Osteocyte (in vitro differentiated cells): ENCODE results near the gene AFF3. TPM values are rescaled to one million over a fixed set of nuclear protein-coding genes. Genes with fewer than 3 reads are reported as not detected.

Source experiments
- DNase-seq: peaks from one replicate; pipeline ENCODE4 v3.0.0; 2021; ENCODE audit warnings: mixed read lengths; ENCODE audit not compliant: unreplicated experiment; ENCODE audit errors: extremely low spot score
- H3K27ac Mint-ChIP-seq: one replicate; pipeline ENCODE4 v1.8.0; 2021; ENCODE audit warnings: mild to moderate bottlenecking, mixed read lengths; ENCODE audit not compliant: unreplicated experiment
- H3K27me3 Mint-ChIP-seq: one replicate; pipeline ENCODE4 v1.8.0; 2021; ENCODE audit warnings: mixed read lengths; ENCODE audit not compliant: unreplicated experiment
- H3K36me3 Mint-ChIP-seq: one replicate; pipeline ENCODE4 v1.8.0; 2021; ENCODE audit warnings: mixed read lengths; ENCODE audit not compliant: unreplicated experiment
- H3K4me1 Mint-ChIP-seq: one replicate; pipeline ENCODE4 v1.8.0; 2021; ENCODE audit warnings: mixed read lengths; ENCODE audit not compliant: unreplicated experiment
- H3K4me3 Mint-ChIP-seq: one replicate; pipeline ENCODE4 v1.8.0; 2021; ENCODE audit warnings: mild to moderate bottlenecking, moderate library complexity, mixed read lengths; ENCODE audit not compliant: unreplicated experiment
- H3K9me3 Mint-ChIP-seq: one replicate; pipeline ENCODE4 v1.8.0; 2021; ENCODE audit warnings: mixed read lengths; ENCODE audit not compliant: unreplicated experiment
- CTCF ChIP-seq: fragments of 200-600 bp; sonication (generic); IDR thresholded peaks from 2 replicates; pipeline ENCODE4 v1.5.0; 2021; ENCODE audit warnings: antibody characterized with exemption, mild to moderate bottlenecking, moderate library complexity
- total RNA-seq: library from RNA; stranded (reverse); gene quantifications from 2 replicates; pipeline ENCODE4 v1.2.1, GENCODE V29; 2021

The AFF3 gene
- total RNA-seq, 1 donor from 2014 or later = 248 TPM

GRCh38 chr2:99805930-99806476 is 336.4 kb downstream of the AFF3 start:
- no peak overlapping the region for H3K4me3 Mint-ChIP-seq
- peaks cover 12% of the 10 kb centered on the region for H3K9me3 Mint-ChIP-seq
- TF ChIP-seq CTCF = no peak
- H3K4me1 Mint-ChIP-seq = peaks cover 73% of the 10 kb centered on the region
- H3K27me3 Mint-ChIP-seq = no peaks in the 10 kb centered on the region
- DNase-seq = no peak
- peaks cover 18% of the 10 kb centered on the region for H3K36me3 Mint-ChIP-seq
- H3K27ac Mint-ChIP-seq = peak overlapping the region; percentile 62

GRCh38 chr2:99803846-99804245 is 338.5 kb downstream of the AFF3 start:
- H3K27me3 Mint-ChIP-seq = no peaks in the 10 kb centered on the region

GRCh38 chr2:99802734-99803133 is 339.7 kb downstream of the AFF3 start:
- TF ChIP-seq CTCF = no peak
- peaks cover 48% of the 10 kb centered on the region for H3K4me1 Mint-ChIP-seq
- peaks cover 21% of the 10 kb centered on the region for H3K36me3 Mint-ChIP-seq
- no peak overlapping the region for H3K27ac Mint-ChIP-seq
- no peak overlapping the region for H3K4me3 Mint-ChIP-seq
- no peak for DNase-seq
- peaks cover 20% of the 10 kb centered on the region for H3K9me3 Mint-ChIP-seq
- no peaks in the 10 kb centered on the region for H3K27me3 Mint-ChIP-seq

More at GRCh38 chr2:99803846-99804245, 338.5 kb downstream of the AFF3 start:
- Mint-ChIP-seq H3K27ac (peak overlapping the region; percentile 2), H3K9me3 (peaks cover 15% of the 10 kb centered on the region), H3K4me3 (no peak overlapping the region), H3K36me3 (peaks cover 24% of the 10 kb centered on the region), H3K4me1 (peaks cover 59% of the 10 kb centered on the region)
- TF ChIP-seq CTCF = no peak
- no peak for DNase-seq

GRCh38 chr2:99801327-99801901 is 341.0 kb downstream of the AFF3 start:
- no peaks in the 10 kb centered on the region for H3K27me3 Mint-ChIP-seq
- TF ChIP-seq CTCF = no peak
- H3K27ac Mint-ChIP-seq = no peak overlapping the region
- H3K36me3 Mint-ChIP-seq = peaks cover 31% of the 10 kb centered on the region
- H3K9me3 Mint-ChIP-seq = peaks cover 33% of the 10 kb centered on the region
- H3K4me3 Mint-ChIP-seq = no peak overlapping the region
- peaks cover 35% of the 10 kb centered on the region for H3K4me1 Mint-ChIP-seq
- DNase-seq = no peak

- peaks cover 48% of the 10 kb centered on the region for H3K36me3 Mint-ChIP-seq
- H3K27me3 Mint-ChIP-seq = no peaks in the 10 kb centered on the region
- no peak overlapping the region for H3K27ac Mint-ChIP-seq
- no peak for TF ChIP-seq CTCF
- no peak overlapping the region for H3K4me3 Mint-ChIP-seq
- DNase-seq = no peak
- H3K4me1 Mint-ChIP-seq = peaks cover 16% of the 10 kb centered on the region
- peaks cover 33% of the 10 kb centered on the region for H3K9me3 Mint-ChIP-seq
These were observed 344.9 kb downstream of the AFF3 start for GRCh38 chr2:99797475-99797874.
